ENCODE results near the gene NIN. TPM values are rescaled to one million over a fixed set of nuclear protein-coding genes. Genes with fewer than 3 reads are reported as not detected.

NIN gene
- total RNA-seq, 4 donors from 2014 or later, result 24.1 to 35.7 (median 30.7) TPM

DNA sequence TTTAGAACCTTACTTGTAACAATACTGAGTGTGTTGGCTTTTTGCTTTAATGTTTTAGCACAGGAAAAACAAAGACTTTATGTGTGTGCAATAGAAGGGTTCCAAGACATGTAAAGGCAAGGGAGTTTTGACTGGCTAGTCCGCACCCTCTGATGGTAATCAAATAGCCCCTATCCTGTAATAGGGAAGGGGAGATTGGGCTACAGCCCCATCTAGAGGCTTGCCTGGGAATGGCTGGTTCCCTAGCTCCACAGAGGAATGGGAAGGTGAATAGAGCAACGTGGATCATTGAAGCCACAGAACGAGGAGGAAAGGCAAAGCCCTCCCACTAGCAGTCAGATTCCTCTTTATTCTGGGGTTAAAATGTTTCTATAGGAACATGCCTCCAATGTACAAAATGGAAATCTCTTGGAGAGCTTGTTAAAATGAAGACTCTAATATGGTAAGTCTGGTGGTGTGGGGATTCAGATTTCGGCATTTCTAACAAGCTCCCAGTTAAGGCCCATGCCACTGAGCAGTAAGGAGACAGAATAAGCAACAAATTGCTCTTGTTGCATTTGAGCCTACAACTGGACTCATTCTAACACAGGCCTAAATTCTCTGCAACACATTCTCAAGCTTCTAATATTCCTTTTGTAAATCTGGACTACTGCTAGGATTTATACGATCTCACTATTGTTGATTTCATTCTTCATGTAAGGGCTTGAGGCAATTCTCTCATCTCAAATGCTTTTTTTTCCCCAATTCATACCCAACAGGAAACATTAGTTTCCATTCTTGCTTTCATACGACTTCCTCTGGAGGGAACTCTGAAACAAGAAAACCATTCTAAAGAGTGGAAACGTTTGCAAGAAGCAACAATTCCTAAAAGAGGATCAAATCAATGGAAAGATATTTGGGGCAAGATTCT lies 57.1 kb downstream of the NIN start:
- Histone ChIP-seq H3K36me3 (peaks cover 0 to 39% (median 8%) of the 10 kb centered on the region in 3 donors), H3K27me3 (no peaks in the 10 kb centered on the region), H3K27ac (peak overlapping the region in 3 of 4 donors; percentile 12 to 79 (median 72)), H3K4me1 (peaks cover 0 to 51% (median 5%) of the 10 kb centered on the region in 4 donors), H3K4me3 (no peak overlapping the region), H3K9me3 (no peaks in the 10 kb centered on the region)
- TF ChIP-seq, protein P1, sequence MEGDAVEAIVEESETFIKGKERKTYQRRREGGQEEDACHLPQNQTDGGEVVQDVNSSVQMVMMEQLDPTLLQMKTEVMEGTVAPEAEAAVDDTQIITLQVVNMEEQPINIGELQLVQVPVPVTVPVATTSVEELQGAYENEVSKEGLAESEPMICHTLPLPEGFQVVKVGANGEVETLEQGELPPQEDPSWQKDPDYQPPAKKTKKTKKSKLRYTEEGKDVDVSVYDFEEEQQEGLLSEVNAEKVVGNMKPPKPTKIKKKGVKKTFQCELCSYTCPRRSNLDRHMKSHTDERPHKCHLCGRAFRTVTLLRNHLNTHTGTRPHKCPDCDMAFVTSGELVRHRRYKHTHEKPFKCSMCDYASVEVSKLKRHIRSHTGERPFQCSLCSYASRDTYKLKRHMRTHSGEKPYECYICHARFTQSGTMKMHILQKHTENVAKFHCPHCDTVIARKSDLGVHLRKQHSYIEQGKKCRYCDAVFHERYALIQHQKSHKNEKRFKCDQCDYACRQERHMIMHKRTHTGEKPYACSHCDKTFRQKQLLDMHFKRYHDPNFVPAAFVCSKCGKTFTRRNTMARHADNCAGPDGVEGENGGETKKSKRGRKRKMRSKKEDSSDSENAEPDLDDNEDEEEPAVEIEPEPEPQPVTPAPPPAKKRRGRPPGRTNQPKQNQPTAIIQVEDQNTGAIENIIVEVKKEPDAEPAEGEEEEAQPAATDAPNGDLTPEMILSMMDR (IDR thresholded peaks at IDR 0.05), result peak; percentile 67 to 82 (median 75)
- TF ChIP-seq POLR2A (IDR thresholded peaks at IDR 0.05), result no peak
- TF ChIP-seq EP300 (IDR thresholded peaks at IDR 0.05), result no peak
- peak; percentile 29 to 63 for DNase-seq (ENCODE audit: low spot score in 2 of 2)
- 35% methylated on average over 7 of the region's 7 CpGs for WGBS, 2 donors

DNA sequence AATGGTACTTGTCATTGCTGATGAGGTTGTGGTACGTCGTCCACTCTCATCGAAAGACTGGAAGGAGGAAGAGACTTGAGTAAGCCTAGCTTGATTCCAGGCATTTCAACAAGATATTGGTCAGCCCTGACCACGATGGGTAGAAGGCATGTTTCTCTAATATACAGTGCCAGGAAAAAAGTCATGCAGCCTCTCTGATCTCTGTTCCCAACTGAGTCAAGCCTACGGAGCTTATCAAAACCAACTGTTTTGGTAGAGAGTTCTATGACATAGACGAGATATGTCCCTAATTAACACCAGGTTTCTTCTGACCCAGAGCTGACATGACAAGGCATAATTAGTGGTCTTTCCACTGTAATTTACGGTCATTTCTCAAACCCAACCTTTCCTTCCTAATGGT lies 58.5 kb downstream of the NIN start:
- 86 to 88% methylated on average over 7 of the region's 7 CpGs for WGBS, 2 donors
- TF ChIP-seq POLR2A (IDR thresholded peaks at IDR 0.05) (no peak), EP300 (IDR thresholded peaks at IDR 0.05) (no peak)
- TF ChIP-seq, protein P1 (IDR thresholded peaks at IDR 0.05), result no peak
- Histone ChIP-seq H3K4me1 (peaks cover 0 to 43% (median 5%) of the 10 kb centered on the region in 4 donors), H3K27me3 (no peaks in the 10 kb centered on the region), H3K9me3 (no peaks in the 10 kb centered on the region), H3K27ac (peak overlapping the region in 2 of 4 donors; percentile 4 to 37), H3K4me3 (no peak overlapping the region), H3K36me3 (peaks cover 0 to 46% (median 8%) of the 10 kb centered on the region in 3 donors)
- no peak for DNase-seq (ENCODE audit: low spot score in 2 of 2)

DNA sequence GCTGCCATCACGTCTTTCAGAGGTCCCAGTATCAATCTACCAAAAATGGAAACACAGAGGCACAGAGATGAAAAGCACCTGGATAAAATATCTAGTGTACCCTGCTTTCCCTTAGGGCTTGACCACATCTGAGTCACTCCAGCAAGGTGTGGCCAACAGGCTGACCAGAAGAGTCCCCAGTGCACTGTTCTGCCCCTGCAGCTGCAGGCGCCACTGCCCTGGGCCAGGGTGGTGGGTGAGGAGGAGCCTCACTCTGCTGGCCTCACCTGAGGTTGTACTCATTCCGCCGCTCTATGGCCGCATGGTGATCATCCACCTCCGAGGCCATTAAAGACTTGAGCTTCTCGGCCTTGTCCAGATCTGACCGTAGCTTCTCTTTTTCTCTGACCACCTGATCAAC lies 60.4 kb downstream of the NIN start:
- Histone ChIP-seq H3K4me1 (peaks cover 0 to 44% (median 8%) of the 10 kb centered on the region in 4 donors), H3K36me3 (peaks cover 0 to 62% (median 8%) of the 10 kb centered on the region in 3 donors), H3K27ac (no peak overlapping the region), H3K4me3 (no peak overlapping the region), H3K9me3 (no peaks in the 10 kb centered on the region), H3K27me3 (no peaks in the 10 kb centered on the region)
- TF ChIP-seq POLR2A (IDR thresholded peaks at IDR 0.05) (no peak), EP300 (IDR thresholded peaks at IDR 0.05) (no peak)
- TF ChIP-seq, protein P1 (IDR thresholded peaks at IDR 0.05), result no peak
- DNase-seq (ENCODE audit: low spot score in 2 of 2), result no peak
- WGBS, 2 donors, result 94 to 95% methylated on average over 8 of the region's 8 CpGs

DNA sequence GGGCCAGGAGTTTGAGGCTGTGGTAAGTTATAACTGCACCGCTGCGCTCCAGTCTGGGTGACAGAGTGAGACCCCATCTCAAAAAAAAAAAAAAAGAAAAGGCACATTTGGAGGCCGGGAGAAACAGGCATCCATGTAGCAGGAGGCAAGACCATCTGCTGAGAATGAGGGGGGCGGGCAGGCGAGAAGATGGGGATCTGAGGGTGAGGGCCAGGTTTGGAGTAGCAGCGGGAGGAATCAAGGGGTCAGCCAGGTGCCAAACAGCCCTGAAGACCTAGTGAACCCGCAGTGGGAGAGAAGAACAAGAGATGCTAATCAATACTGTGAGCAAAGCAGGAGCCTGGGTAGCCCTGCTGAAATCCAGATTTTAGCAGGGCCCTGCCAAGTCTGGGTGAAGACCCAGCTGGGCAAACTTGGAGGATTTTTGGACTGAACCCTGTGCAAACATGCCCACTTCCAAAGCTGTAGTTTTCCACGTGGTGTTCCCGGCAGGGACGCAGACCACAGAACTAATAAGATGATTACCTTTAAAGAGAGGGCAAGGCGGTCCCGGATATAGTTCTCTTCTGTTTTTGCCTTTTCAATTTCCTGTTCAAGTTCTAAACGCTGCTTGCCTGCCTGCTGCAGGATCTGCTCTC lies 61.0 kb downstream of the NIN start:
- Histone ChIP-seq H3K36me3 (peaks cover 0 to 62% (median 8%) of the 10 kb centered on the region in 3 donors), H3K4me1 (peaks cover 0 to 44% (median 8%) of the 10 kb centered on the region in 4 donors), H3K9me3 (no peaks in the 10 kb centered on the region), H3K27ac (peak overlapping the region in 2 of 4 donors; percentile 8 to 17), H3K4me3 (no peak overlapping the region), H3K27me3 (no peaks in the 10 kb centered on the region)
- TF ChIP-seq POLR2A (IDR thresholded peaks at IDR 0.05), result no peak
- TF ChIP-seq EP300 (IDR thresholded peaks at IDR 0.05), result no peak
- TF ChIP-seq, protein P1 (IDR thresholded peaks at IDR 0.05), result no peak
- 83 to 90% methylated on average over 12 to 13 of the region's 13 CpGs for WGBS, 2 donors
- no peak for DNase-seq (ENCODE audit: low spot score in 2 of 2)
